ENCODE data around the gene POU2F2. TPM values are rescaled to one million over a fixed set of nuclear protein-coding genes. Genes with fewer than 3 reads are reported as not detected.

The POU2F2 gene
- polyA plus RNA-seq, 2 of the 4 experiments (the other 2 are of a cell fraction) = 0.16 to 0.28 TPM

DNA sequence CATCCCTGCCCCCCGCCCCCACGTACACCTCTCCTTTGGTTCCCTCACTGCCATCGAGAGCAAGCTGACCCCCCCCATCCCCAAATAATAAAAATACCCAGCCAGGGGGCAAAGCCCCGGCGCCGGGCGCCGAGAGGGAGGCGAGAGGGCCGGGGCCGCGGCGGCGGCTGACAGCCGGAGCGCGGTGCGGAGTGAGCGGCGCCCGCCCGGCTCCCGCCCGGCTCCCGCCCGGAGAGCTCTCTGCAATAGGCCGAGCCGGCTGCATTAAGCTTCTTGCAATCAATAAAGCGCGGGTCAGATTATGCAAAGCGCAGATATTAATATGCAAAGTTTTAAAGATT, 44.4 kb upstream of the POU2F2 start:
- Histone ChIP-seq H3K27ac (peak overlapping the region in 1 of 2 experiments; percentile 52; a peak in 4 of 6 replicates), H3K4me3 (peak overlapping the region; percentile 56), H3K9me3 (no peaks in the 10 kb centered on the region), H3K4me2 (peak overlapping the region; percentile 98), H3K4me1 (peaks cover 18% of the 10 kb centered on the region)
- no peak for FAIRE-seq
- CTCF ChIA-PET = interaction anchor here (0.6 to 4.6 kb wide), 39 partner anchors 9 to 225 kb away, joined by 3 to 54 read pairs (median 4); partner anchors contain the start of genes GSK3A and POU2F2
- DNase-seq (ENCODE audit: low read depth in 1 of 2, low spot score in 1 of 2) = peak in 1 of 2 experiments; percentile 70
- peak; percentile 60 to 69 for ATAC-seq
- POLR2A ChIA-PET = interaction anchor here (0.6 to 1.7 kb wide), 7 partner anchors 31 to 257 kb away, joined by 3 to 11 read pairs (median 3); partner anchors contain the start of genes GSK3A and ZNF574
- TF ChIP-seq, protein P1, sequence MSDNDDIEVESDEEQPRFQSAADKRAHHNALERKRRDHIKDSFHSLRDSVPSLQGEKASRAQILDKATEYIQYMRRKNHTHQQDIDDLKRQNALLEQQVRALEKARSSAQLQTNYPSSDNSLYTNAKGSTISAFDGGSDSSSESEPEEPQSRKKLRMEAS (IDR thresholded peaks at IDR 0.05) = peak; percentile 3; the same call in 1 of the 2 replicates
- no peak for TF ChIP-seq ELK1 (IDR thresholded peaks at IDR 0.05; ENCODE audit: low read depth, low read length)
- TF ChIP-seq, protein P2, sequence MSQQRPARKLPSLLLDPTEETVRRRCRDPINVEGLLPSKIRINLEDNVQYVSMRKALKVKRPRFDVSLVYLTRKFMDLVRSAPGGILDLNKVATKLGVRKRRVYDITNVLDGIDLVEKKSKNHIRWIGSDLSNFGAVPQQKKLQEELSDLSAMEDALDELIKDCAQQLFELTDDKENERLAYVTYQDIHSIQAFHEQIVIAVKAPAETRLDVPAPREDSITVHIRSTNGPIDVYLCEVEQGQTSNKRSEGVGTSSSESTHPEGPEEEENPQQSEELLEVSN (IDR thresholded peaks at IDR 0.05; ENCODE audit: borderline replicate concordance, low read depth) = 0 out of 2 replicates have a peak, but pooled peaks have one; percentile 14
- WGBS (ENCODE audit: missing lambda C conversion rate) = 1% methylated on average over 18 of the region's 31 CpGs

- DNase-seq (ENCODE audit: low read depth in 1 of 2, low spot score in 1 of 2) (peak; percentile 51 to 69), FAIRE-seq (no peak), ATAC-seq (peak; percentile 30 to 53; a peak in 5 of 6 replicates)
- no peak for TF ChIP-seq NPAS2 (CRISPR knock-in tag; IDR thresholded peaks at IDR 0.05; ENCODE audit: borderline replicate concordance)
- peak; percentile 51; the same call in 1 of the 2 replicates for TF ChIP-seq RNF2 (IDR thresholded peaks at IDR 0.05; ENCODE audit: borderline replicate concordance, low read depth)
- WGBS (ENCODE audit: missing lambda C conversion rate) = 12% methylated on average over 34 of the region's 34 CpGs
- Histone ChIP-seq H3K4me1 (peaks cover 18% of the 10 kb centered on the region), H3K4me3 (peak overlapping the region; percentile 56), H3K9me3 (no peaks in the 10 kb centered on the region), H3K4me2 (peak overlapping the region; percentile 98), H3K27ac (peak overlapping the region in 1 of 2 experiments; percentile 52; a peak in 4 of 6 replicates)
- ChIA-PET CTCF (interaction anchor here (0.6 to 4.6 kb wide), 41 partner anchors 9 to 225 kb away, joined by 3 to 54 read pairs (median 4); partner anchors contain the start of genes GSK3A and POU2F2), POLR2A (interaction anchor here (0.5 to 1.7 kb wide), 7 partner anchors 12 to 258 kb away, joined by 3 to 11 read pairs (median 3); partner anchors contain the start of gene GSK3A)
Observed at GRCh38 chr19:42175952-42176648, 43.9 kb upstream of the POU2F2 start.

GRCh38 chr19:42174958-42175734, 42.9 kb upstream of the POU2F2 start:
- ChIA-PET POLR2A (no interaction called here), CTCF (interaction anchor here (0.6 to 4.6 kb wide), 23 partner anchors 9 to 226 kb away, joined by 3 to 54 read pairs (median 6); partner anchors contain the start of gene POU2F2)
- Histone ChIP-seq H3K4me3 (peak overlapping the region; percentile 56; the same call in 2 of the 3 replicates), H3K27ac (no peak overlapping the region), H3K4me1 (peaks cover 18% of the 10 kb centered on the region), H3K4me2 (peak overlapping the region; percentile 98; the same call in 2 of the 3 replicates), H3K9me3 (no peaks in the 10 kb centered on the region)
- ATAC-seq (no peak), DNase-seq (ENCODE audit: low read depth in 1 of 2, low spot score in 1 of 2) (no peak), FAIRE-seq (no peak)
- no peak for TF ChIP-seq JUN (IDR thresholded peaks at IDR 0.05)
- no peak for TF ChIP-seq SMC3 (IDR thresholded peaks at IDR 0.05)
- no peak for TF ChIP-seq RARB (CRISPR knock-in tag; IDR thresholded peaks at IDR 0.05)
- TF ChIP-seq ELK1 (IDR thresholded peaks at IDR 0.05; ENCODE audit: low read depth, low read length) = no peak
- no peak for TF ChIP-seq RFX5 (IDR thresholded peaks at IDR 0.05)
- TF ChIP-seq BCL3 (IDR thresholded peaks at IDR 0.05) = no peak
- no peak for TF ChIP-seq FOSB (CRISPR knock-in tag; IDR thresholded peaks at IDR 0.05)
- 51% methylated on average over 6 of the region's 6 CpGs for WGBS (ENCODE audit: missing lambda C conversion rate)
